GM12891 (cell line): ENCODE results near the gene ZBTB9.

Source experiments
- DNase-seq: peaks from one replicate; pipeline ENCODE4 v3.0.0; 2011; ENCODE audit warnings: low spot score; ENCODE audit not compliant: insufficient read length
- FAIRE-seq: peaks from 2 replicates; lab custom pipeline; 2011; peaks lifted over from hg19 to GRCh38; lab: Jason Lieb, UNC
- PAX5 ChIP-seq: IDR thresholded peaks from 2 replicates; pipeline ENCODE4 v1.6.1; 2011; ENCODE audit warnings: low read length, moderate library complexity, mild to moderate bottlenecking; ENCODE audit not compliant: insufficient read depth, severe bottlenecking
- POLR2A ChIP-seq: IDR thresholded peaks from 2 replicates; pipeline ENCODE4 v1.6.1; 2011; ENCODE audit warnings: low read depth, low read length, control low read depth
- POLR2AphosphoS5 ChIP-seq: IDR thresholded peaks from 2 replicates; pipeline ENCODE4 v1.6.1; 2011; ENCODE audit warnings: low read depth, low read length, control low read depth
- POU2F2 ChIP-seq: IDR thresholded peaks from 2 replicates; pipeline ENCODE4 v1.6.1; 2011; ENCODE audit warnings: low read depth, mild to moderate bottlenecking, control low read depth, low read length, moderate library complexity
- SPI1 ChIP-seq: IDR thresholded peaks from 2 replicates; pipeline ENCODE4 v1.6.1; 2011; ENCODE audit warnings: low read depth, low read length, control low read depth
- TAF1 ChIP-seq: IDR thresholded peaks from 2 replicates; pipeline ENCODE4 v1.6.1; 2011; ENCODE audit warnings: low read depth, low read length, control low read depth

The ZBTB9 gene

DNA sequence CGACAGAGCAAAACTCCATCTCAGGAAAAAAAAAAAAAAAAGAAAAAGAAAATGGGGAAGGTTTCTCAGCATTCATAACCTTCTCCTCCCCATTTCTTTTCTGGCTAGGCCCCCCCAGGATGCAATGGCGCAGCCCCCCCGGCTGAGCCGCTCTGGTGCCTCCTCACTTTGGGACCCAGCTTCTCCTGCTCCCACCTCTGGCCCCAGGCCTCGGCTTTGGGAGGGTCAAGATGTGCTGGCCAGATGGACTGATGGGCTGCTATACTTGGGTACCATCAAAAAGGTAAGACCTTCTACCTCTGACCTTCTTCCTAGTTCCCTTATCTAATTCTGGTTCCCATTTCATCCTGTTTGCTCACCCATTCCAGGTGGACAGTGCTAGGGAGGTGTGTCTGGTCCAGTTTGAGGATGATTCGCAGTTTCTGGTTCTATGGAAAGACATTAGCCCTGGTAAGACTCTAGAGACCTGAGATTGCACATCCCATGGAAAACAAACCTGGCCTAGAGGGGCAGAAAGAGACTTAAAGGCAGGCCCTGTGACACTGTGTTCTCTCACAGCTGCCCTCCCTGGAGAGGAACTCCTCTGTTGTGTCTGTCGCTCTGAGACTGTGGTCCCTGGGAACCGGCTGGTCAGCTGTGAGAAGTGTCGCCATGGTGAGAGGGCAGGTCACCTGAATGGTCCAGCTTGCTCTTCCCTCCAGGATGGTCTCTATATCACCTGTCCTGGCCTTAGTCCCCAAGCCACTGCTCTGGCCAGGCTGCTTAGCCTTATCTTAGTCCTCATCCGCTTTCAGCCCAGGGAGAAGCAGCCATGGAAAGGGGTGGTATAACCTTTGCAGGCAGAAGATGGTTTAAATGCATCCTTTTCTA, 42.0 kb upstream of the ZBTB9 start:
- TF ChIP-seq PAX5 (no peak), SPI1 (no peak), POLR2AphosphoS5 (no peak), POLR2A (no peak)
- no peak for FAIRE-seq
- no peak for DNase-seq

DNA sequence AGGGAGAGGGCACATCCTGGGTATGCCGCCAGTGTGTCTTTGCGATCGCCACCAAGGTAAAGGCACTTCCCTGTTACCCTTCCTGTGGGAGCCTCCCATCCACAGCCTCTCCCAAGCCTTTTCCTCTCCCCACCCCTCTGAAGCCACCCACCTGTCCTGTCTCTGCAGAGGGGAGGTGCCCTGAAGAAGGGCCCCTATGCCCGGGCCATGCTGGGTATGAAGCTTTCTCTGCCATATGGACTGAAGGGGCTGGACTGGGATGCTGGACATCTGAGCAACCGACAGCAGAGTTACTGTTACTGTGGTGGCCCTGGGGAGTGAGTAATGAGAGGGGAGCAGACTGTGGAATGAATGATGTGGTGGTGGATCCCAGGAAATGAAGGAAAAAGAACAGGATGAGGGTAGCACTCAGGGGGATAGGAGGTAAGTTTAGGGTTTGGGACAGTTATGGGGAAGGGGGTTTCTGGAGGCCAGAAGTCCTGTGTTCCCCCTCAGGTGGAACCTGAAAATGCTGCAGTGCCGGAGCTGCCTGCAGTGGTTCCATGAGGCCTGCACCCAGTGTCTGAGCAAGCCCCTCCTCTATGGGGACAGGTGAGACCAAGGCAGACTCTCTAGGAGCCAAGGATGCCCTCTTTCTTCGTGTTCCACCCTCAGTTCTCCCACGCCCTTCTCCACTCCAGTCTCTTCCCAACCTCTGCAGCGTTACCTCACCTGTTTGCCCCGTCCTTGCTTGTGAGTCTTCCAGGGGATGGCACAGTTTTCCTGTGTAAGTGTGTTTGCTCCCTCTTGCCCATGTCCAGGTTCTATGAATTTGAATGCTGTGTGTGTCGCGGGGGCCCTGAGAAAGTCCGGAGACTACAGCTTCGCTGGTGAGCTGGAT, 40.9 kb upstream of the ZBTB9 start:
- FAIRE-seq (no peak), DNase-seq (no peak)
- TF ChIP-seq POLR2AphosphoS5: 0 out of 2 replicates have a peak, but pooled peaks have one; percentile 6
- TF ChIP-seq PAX5: no peak
- no peak; the same call in 1 of the 2 replicates for TF ChIP-seq POLR2A
- TF ChIP-seq TAF1: no peak
- no peak for TF ChIP-seq SPI1
- no peak for TF ChIP-seq POU2F2

GRCh38 chr6:33414592-33415271, 39.6 kb upstream of the ZBTB9 start:
- no peak for DNase-seq
- no peak for FAIRE-seq
- 0 out of 2 replicates have a peak, but pooled peaks have one; percentile 6 for TF ChIP-seq SPI1
- 0 out of 2 replicates have a peak, but pooled peaks have one; percentile 32 for TF ChIP-seq POLR2AphosphoS5
- TF ChIP-seq POU2F2: no peak

DNA sequence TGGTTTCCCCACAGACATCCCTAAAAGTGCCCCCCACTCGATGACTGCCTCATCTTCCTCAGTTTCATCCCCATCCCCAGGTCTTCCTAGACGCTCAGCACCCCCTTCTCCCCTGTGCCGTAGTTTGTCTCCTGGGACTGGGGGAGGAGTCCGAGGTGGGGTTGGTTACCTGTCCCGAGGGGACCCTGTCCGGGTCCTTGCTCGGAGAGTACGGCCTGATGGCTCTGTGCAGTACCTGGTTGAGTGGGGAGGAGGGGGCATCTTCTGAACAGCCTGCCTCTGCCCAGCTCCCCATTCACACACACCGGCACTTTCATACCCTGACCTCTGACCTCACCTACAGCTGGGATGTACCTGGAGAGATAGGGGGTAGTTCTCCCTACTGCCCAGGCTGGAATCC, 38.5 kb upstream of the ZBTB9 start:
- TF ChIP-seq TAF1: no peak
- no peak for TF ChIP-seq PAX5
- no peak for TF ChIP-seq POLR2AphosphoS5
- no peak for TF ChIP-seq POLR2A
- no peak for TF ChIP-seq POU2F2
- no peak for TF ChIP-seq SPI1
- FAIRE-seq: no peak

GRCh38 chr6:33416386-33417127, 37.8 kb upstream of the ZBTB9 start:
- no peak for DNase-seq
- TF ChIP-seq TAF1: no peak
- peak; percentile 48; the same call in 1 of the 2 replicates for TF ChIP-seq POLR2AphosphoS5
- peak; percentile 65 for TF ChIP-seq POLR2A
- TF ChIP-seq POU2F2: peak; percentile 96
- no peak for TF ChIP-seq PAX5
- TF ChIP-seq SPI1: no peak
- peak; percentile 87 for FAIRE-seq

More for the DNA sequence above, 38.5 kb upstream of the ZBTB9 start:
- DNase-seq: no peak

- FAIRE-seq: no peak
- no peak for DNase-seq
Observed at GRCh38 chr6:33417128-33417902, 37.1 kb upstream of the ZBTB9 start.

GRCh38 chr6:33417903-33418689, 36.3 kb upstream of the ZBTB9 start, which contains the start of gene CUTA:
Gene CUTA (minus strand): TSS chr6:33418107. CDS start chr6:33418000, 107 bp downstream.
- DNase-seq (peak; percentile 89), FAIRE-seq (peak; percentile 100)
- TF ChIP-seq POLR2AphosphoS5 (0 out of 2 replicates have a peak, but pooled peaks have one; percentile 35), POU2F2 (no peak), PAX5 (no peak), POLR2A (no peak; the same call in none of the 2 replicates), SPI1 (no peak), TAF1 (peak; percentile 65; the same call in 1 of the 2 replicates)

More at GRCh38 chr6:33417128-33417902, 37.1 kb upstream of the ZBTB9 start:
- TF ChIP-seq POU2F2: no peak
- no peak for TF ChIP-seq PAX5
- no peak for TF ChIP-seq POLR2A
- TF ChIP-seq SPI1: no peak
- no peak; the same call in 1 of the 2 replicates for TF ChIP-seq POLR2AphosphoS5
- no peak for TF ChIP-seq TAF1
